CD8-positive, alpha-beta memory T cell (primary cell): ENCODE results near the gene C1QTNF12. TPM values are rescaled to one million over a fixed set of nuclear protein-coding genes. Genes with fewer than 3 reads are reported as not detected.

Experiments used
- CTCF ChIA-PET: fragments of 350-600 bp; sonication (Branson Sonifier 250); formaldehyde crosslinking; loops from one replicate; lab custom pipeline; 2021; ENCODE audit warnings: antibody characterized with exemption; lab: Charles Lee
- POLR2A ChIA-PET: fragments of 350-600 bp; sonication (Branson Sonifier 250); formaldehyde crosslinking; loops from one replicate; lab custom pipeline; 2021; ENCODE audit warnings: antibody characterized with exemption; lab: Charles Lee
- DNase-seq, 5 donors: peaks; one replicate each; pipeline versions ENCODE4 v3.0.0 to v3.0.0-alpha.2; 2020 to 2022; ENCODE audit warnings: mixed read lengths in 1 of 5
- H3K27ac ChIP-seq: one replicate; pipeline ENCODE4 v1.7.0; 2013; ENCODE audit warnings: low read depth, mild to moderate bottlenecking, low read length, moderate library complexity
- H3K27me3 ChIP-seq: 2 replicates; pipeline ENCODE4 v1.7.0; 2013; ENCODE audit warnings: low read length, mild to moderate bottlenecking; ENCODE audit not compliant: insufficient read depth, poor library complexity, severe bottlenecking
- H3K36me3 ChIP-seq: 2 replicates; pipeline ENCODE4 v1.7.0; 2013; ENCODE audit warnings: mild to moderate bottlenecking, low read length, moderate library complexity; ENCODE audit not compliant: insufficient read depth
- H3K4me1 ChIP-seq: 2 replicates; pipeline ENCODE4 v1.7.0; 2013; ENCODE audit warnings: mild to moderate bottlenecking, low read length, moderate library complexity; ENCODE audit not compliant: insufficient read depth
- H3K4me3 ChIP-seq: 2 replicates; pipeline ENCODE4 v1.7.0; 2013; ENCODE audit warnings: mild to moderate bottlenecking, low read length
- H3K9me3 ChIP-seq: 2 replicates; pipeline ENCODE4 v1.7.0; 2013; ENCODE audit warnings: mild to moderate bottlenecking, low read length
- H3K27ac Mint-ChIP-seq, 8 donors: one replicate each; pipeline ENCODE4 v1.8.0; 2020 to 2021; ENCODE audit warnings: mixed read lengths in 8 of 8, mild to moderate bottlenecking in 6 of 8, inconsistent platforms in 3 of 8, moderate library complexity in 3 of 8
- H3K27me3 Mint-ChIP-seq, 2 donors: one replicate each; pipeline ENCODE4 v1.8.0; 2020 to 2021; ENCODE audit warnings: mixed read lengths in 2 of 2, mild to moderate bottlenecking in 1 of 2, moderate library complexity in 1 of 2
- H3K36me3 Mint-ChIP-seq, 3 donors: one replicate each; pipeline ENCODE4 v1.8.0; 2020 to 2021; ENCODE audit warnings: mixed read lengths in 3 of 3, inconsistent platforms in 1 of 3, mild to moderate bottlenecking in 1 of 3
- H3K4me1 Mint-ChIP-seq, 3 donors: one replicate each; pipeline ENCODE4 v1.8.0; 2020 to 2021; ENCODE audit warnings: mixed read lengths in 3 of 3, inconsistent platforms in 1 of 3, mild to moderate bottlenecking in 1 of 3
- H3K4me3 Mint-ChIP-seq, 7 donors: one replicate each; pipeline ENCODE4 v1.8.0; 2020 to 2021; ENCODE audit warnings: mixed read lengths in 7 of 7, mild to moderate bottlenecking in 6 of 7, moderate library complexity in 4 of 7, inconsistent platforms in 2 of 7
- H3K9me3 Mint-ChIP-seq, 5 donors: one replicate each; pipeline ENCODE4 v1.8.0; 2020 to 2022; ENCODE audit warnings: mixed read lengths in 5 of 5, mild to moderate bottlenecking in 3 of 5, moderate library complexity in 2 of 5, inconsistent platforms in 1 of 5
- polyA plus RNA-seq: library from polyadenylated mRNA; unstranded; fragments of 300-500 nt; fragmentation: Illumina TruSeq; gene quantifications from one replicate; pipeline ENCODE4 v1.2.3, GENCODE V29; 2021
- total RNA-seq, 2 experiments: library from RNA; stranded (reverse); gene quantifications; one replicate each; pipeline ENCODE4 v1.2.3, GENCODE V29; 2021

Gene C1QTNF12
- total and polyA plus RNA-seq, 3 experiments from 2014 or later = 0.51 to 1.1 TPM; not detected in 1

GRCh38 chr1:1278620-1279019 lies 32.1 kb upstream of the C1QTNF12 start:
- Mint-ChIP-seq H3K36me3 (no peaks in the 10 kb centered on the region), H3K27ac (peak overlapping the region in 1 of 8 donors; percentile 26), H3K4me3 (peak overlapping the region in 1 of 7 donors; percentile 60), H3K4me1 (peaks cover 0 to 5% (median 0%) of the 10 kb centered on the region in 3 donors), H3K27me3 (no peaks in the 10 kb centered on the region), H3K9me3 (no peaks in the 10 kb centered on the region)
- ChIA-PET CTCF (no interaction called here), POLR2A (interaction anchor here (0.7 kb wide), 1 partner anchor 31 kb away, joined by 4 read pairs; no protein-coding TSS in a partner anchor)
- DNase-seq = no peak
- H3K27me3 ChIP-seq = no peaks in the 10 kb centered on the region
- H3K9me3 ChIP-seq = no peaks in the 10 kb centered on the region
- no peak overlapping the region for H3K4me3 ChIP-seq
- H3K36me3 ChIP-seq = no peaks in the 10 kb centered on the region
- peaks cover 7% of the 10 kb centered on the region for H3K4me1 ChIP-seq
- no peak overlapping the region for H3K27ac ChIP-seq

GRCh38 chr1:1275836-1276235 lies 29.3 kb upstream of the C1QTNF12 start:
- no peak overlapping the region for H3K4me3 ChIP-seq
- no peaks in the 10 kb centered on the region for H3K27me3 Mint-ChIP-seq
- peak overlapping the region; percentile 30 to 64 (median 42) for H3K4me3 Mint-ChIP-seq
- H3K9me3 Mint-ChIP-seq = no peaks in the 10 kb centered on the region
- H3K4me1 Mint-ChIP-seq = peaks cover 15 to 29% (median 23%) of the 10 kb centered on the region in 3 donors
- H3K36me3 Mint-ChIP-seq = peaks cover 0 to 16% (median 0%) of the 10 kb centered on the region in 3 donors
- ChIA-PET POLR2A (no interaction called here), CTCF (interaction anchor here (0.6 kb wide), 1 partner anchor 16 kb away, joined by 3 read pairs; no protein-coding TSS in a partner anchor)
- H3K36me3 ChIP-seq = no peaks in the 10 kb centered on the region
- peak overlapping the region in 3 of 8 donors; percentile 45 to 86 (median 57) for H3K27ac Mint-ChIP-seq
- no peaks in the 10 kb centered on the region for H3K9me3 ChIP-seq
- DNase-seq = no peak
- no peak overlapping the region for H3K27ac ChIP-seq
- H3K4me1 ChIP-seq = peaks cover 26% of the 10 kb centered on the region
- H3K27me3 ChIP-seq = no peaks in the 10 kb centered on the region

- H3K9me3 Mint-ChIP-seq = no peaks in the 10 kb centered on the region
- no peak for DNase-seq
- no peak overlapping the region for H3K4me3 ChIP-seq
- peak overlapping the region; percentile 53 to 87 (median 64) for H3K4me3 Mint-ChIP-seq
- no peak overlapping the region for H3K27ac ChIP-seq
- peaks cover 0 to 25% (median 3%) of the 10 kb centered on the region in 3 donors for H3K36me3 Mint-ChIP-seq
- ChIA-PET POLR2A (no interaction called here), CTCF (interaction anchor here (0.6 kb wide), 1 partner anchor 17 kb away, joined by 3 read pairs; no protein-coding TSS in a partner anchor)
- H3K4me1 Mint-ChIP-seq = peaks cover 24 to 38% (median 31%) of the 10 kb centered on the region in 3 donors
- H3K27me3 ChIP-seq = no peaks in the 10 kb centered on the region
- no peaks in the 10 kb centered on the region for H3K9me3 ChIP-seq
- peaks cover 35% of the 10 kb centered on the region for H3K4me1 ChIP-seq
- no peaks in the 10 kb centered on the region for H3K27me3 Mint-ChIP-seq
- H3K27ac Mint-ChIP-seq = peak overlapping the region in 3 of 8 donors; percentile 23 to 68 (median 43)
- H3K36me3 ChIP-seq = no peaks in the 10 kb centered on the region
Measured at GRCh38 chr1:1274931-1275431, 28.5 kb upstream of the C1QTNF12 start.

- H3K4me1 Mint-ChIP-seq = peaks cover 28 to 43% (median 37%) of the 10 kb centered on the region in 3 donors
- ChIA-PET POLR2A (interaction anchor here (1.4 kb wide), 1 partner anchor 31 kb away, joined by 3 read pairs; no protein-coding TSS in a partner anchor), CTCF (interaction anchor here (0.6 to 1.4 kb wide), 2 partner anchors 24 to 97 kb away, joined by 3 read pairs; no protein-coding TSS in a partner anchor)
- H3K36me3 ChIP-seq = no peaks in the 10 kb centered on the region
- peaks cover 39% of the 10 kb centered on the region for H3K4me1 ChIP-seq
- peaks cover 0 to 28% (median 3%) of the 10 kb centered on the region in 3 donors for H3K36me3 Mint-ChIP-seq
- H3K9me3 ChIP-seq = no peaks in the 10 kb centered on the region
- H3K27ac ChIP-seq = peak overlapping the region; percentile 47
- H3K27ac Mint-ChIP-seq = peak overlapping the region in 4 of 8 donors; percentile 15 to 68 (median 33)
- peak overlapping the region; percentile 59 for H3K4me3 ChIP-seq
- DNase-seq = no peak
- no peaks in the 10 kb centered on the region for H3K9me3 Mint-ChIP-seq
- H3K27me3 ChIP-seq = no peaks in the 10 kb centered on the region
- H3K27me3 Mint-ChIP-seq = no peaks in the 10 kb centered on the region
- H3K4me3 Mint-ChIP-seq = peak overlapping the region; percentile 53 to 87 (median 71)
Measured at GRCh38 chr1:1274299-1274930, 27.9 kb upstream of the C1QTNF12 start.

- Histone ChIP-seq H3K4me1 (peaks cover 39% of the 10 kb centered on the region), H3K36me3 (no peaks in the 10 kb centered on the region), H3K9me3 (no peaks in the 10 kb centered on the region), H3K4me3 (peak within 1 kb of the TSS; percentile 84), H3K27me3 (no peaks in the 10 kb centered on the region), H3K27ac (peak within 1 kb of the TSS; percentile 72)
- H3K27me3 Mint-ChIP-seq = no peaks in the 10 kb centered on the region
- peaks cover 0 to 30% (median 3%) of the 10 kb centered on the region in 3 donors for H3K36me3 Mint-ChIP-seq
- H3K27ac Mint-ChIP-seq = peak within 1 kb of the TSS; percentile 76 to 93 (median 88)
- CTCF ChIA-PET = interaction anchor here (0.6 to 1.4 kb wide), 2 partner anchors 23 to 98 kb away, joined by 3 read pairs; no protein-coding TSS in a partner anchor
- POLR2A ChIA-PET = interaction anchor here (0.6 to 1.4 kb wide), 3 partner anchors 11 to 41 kb away, joined by 3 read pairs; no protein-coding TSS in a partner anchor
- no peaks in the 10 kb centered on the region for H3K9me3 Mint-ChIP-seq
- H3K4me1 Mint-ChIP-seq = peaks cover 28 to 46% (median 37%) of the 10 kb centered on the region in 3 donors
- peak; percentile 88 to 95 (median 90) for DNase-seq
- peak within 1 kb of the TSS; percentile 85 to 92 (median 87) for H3K4me3 Mint-ChIP-seq
Measured at GRCh38 chr1:1273512-1274298, 27.2 kb upstream of the C1QTNF12 start, which contains the start of gene UBE2J2. TSS of gene UBE2J2 (minus strand) at chr1:1273854. CDS start at chr1:1267992, 5,862 bp downstream.

- Histone ChIP-seq H3K9me3 (no peaks in the 10 kb centered on the region), H3K4me3 (peak overlapping the region; percentile 84), H3K27me3 (no peaks in the 10 kb centered on the region), H3K4me1 (peaks cover 39% of the 10 kb centered on the region), H3K27ac (peak overlapping the region; percentile 72), H3K36me3 (no peaks in the 10 kb centered on the region)
- ChIA-PET POLR2A (interaction anchor here (0.6 to 1.4 kb wide), 3 partner anchors 12 to 41 kb away, joined by 3 read pairs; no protein-coding TSS in a partner anchor), CTCF (interaction anchor here (1.4 kb wide), 1 partner anchor 98 kb away, joined by 3 read pairs; no protein-coding TSS in a partner anchor)
- H3K4me3 Mint-ChIP-seq = peak overlapping the region; percentile 85 to 92 (median 87)
- H3K27me3 Mint-ChIP-seq = no peaks in the 10 kb centered on the region
- H3K4me1 Mint-ChIP-seq = peaks cover 28 to 51% (median 37%) of the 10 kb centered on the region in 3 donors
- peak overlapping the region; percentile 76 to 93 (median 88) for H3K27ac Mint-ChIP-seq
- H3K36me3 Mint-ChIP-seq = peaks cover 0 to 35% (median 3%) of the 10 kb centered on the region in 3 donors
- no peaks in the 10 kb centered on the region for H3K9me3 Mint-ChIP-seq
- DNase-seq = no peak
Measured at GRCh38 chr1:1273209-1273511, 26.6 kb upstream of the C1QTNF12 start.

- Histone ChIP-seq H3K36me3 (no peaks in the 10 kb centered on the region), H3K4me1 (peaks cover 39% of the 10 kb centered on the region), H3K4me3 (peak overlapping the region; percentile 84), H3K27ac (peak overlapping the region; percentile 72), H3K27me3 (no peaks in the 10 kb centered on the region), H3K9me3 (no peaks in the 10 kb centered on the region)
- Mint-ChIP-seq H3K9me3 (no peaks in the 10 kb centered on the region), H3K27ac (peak overlapping the region; percentile 76 to 93 (median 90)), H3K27me3 (no peaks in the 10 kb centered on the region), H3K4me1 (peaks cover 28 to 54% (median 37%) of the 10 kb centered on the region in 3 donors), H3K36me3 (peaks cover 0 to 39% (median 3%) of the 10 kb centered on the region in 3 donors), H3K4me3 (peak overlapping the region; percentile 85 to 92 (median 87))
- DNase-seq = peak in 1 of 5 donors; percentile 23
- CTCF ChIA-PET = interaction anchor here (1.4 kb wide), 1 partner anchor 99 kb away, joined by 3 read pairs; no protein-coding TSS in a partner anchor
- POLR2A ChIA-PET = interaction anchor here (1.4 kb wide), 1 partner anchor 33 kb away, joined by 3 read pairs; no protein-coding TSS in a partner anchor
Measured at GRCh38 chr1:1272341-1273208, 26.1 kb upstream of the C1QTNF12 start.
